ENCODE results near the gene TSEN54. TPM values are rescaled to one million over a fixed set of nuclear protein-coding genes. Genes with fewer than 3 reads are reported as not detected.

TSEN54 gene
- polyA plus RNA-seq, 1 of the 3 experiments (the other 2 are of a cell fraction), result 29.8 TPM

- no peak overlapping the region for H3K4me3 ChIP-seq (ENCODE audit: low read depth in 2 of 2, low read length in 1 of 2)
- H3K27ac ChIP-seq (ENCODE audit: low read depth in 2 of 2, low read length in 1 of 2), result no peak overlapping the region
- H2AFZ ChIP-seq (ENCODE audit: low read depth), result no peak overlapping the region
- no peaks in the 10 kb centered on the region for H4K20me1 ChIP-seq (ENCODE audit: insufficient read depth)
- H3K4me2 ChIP-seq, result no peak overlapping the region
- TF ChIP-seq TAF1 (IDR thresholded peaks at IDR 0.05; ENCODE audit: borderline replicate concordance, low read depth, low read length) (no peak), FOXM1 (IDR thresholded peaks at IDR 0.05; ENCODE audit: low read depth) (no peak), RAD21 (IDR thresholded peaks at IDR 0.05; ENCODE audit: low read length) (no peak)
- H3K9me3 ChIP-seq, result no peaks in the 10 kb centered on the region
- 87% methylated on average over 13 of the region's 13 CpGs for WGBS (ENCODE audit: low lambda C conversion rate)
- H3K9ac ChIP-seq, result no peak overlapping the region
- no peaks in the 10 kb centered on the region for H3F3A ChIP-seq (replicated peaks; ENCODE audit: insufficient read depth)
- no peaks in the 10 kb centered on the region for H3K27me3 ChIP-seq (ENCODE audit: insufficient read depth)
- no peak for DNase-seq
- peaks cover 0 to under 1% of the 10 kb centered on the region in 2 experiments; a peak in 1 of 4 replicates for H3K4me1 ChIP-seq (ENCODE audit: control insufficient read depth in 1 of 2, insufficient read depth in 2 of 2, low read depth in 1 of 2, low read length in 1 of 2)
- H3K9me2 ChIP-seq, result no peaks in the 10 kb centered on the region
- H3K79me2 ChIP-seq (ENCODE audit: insufficient read depth), result no peaks in the 10 kb centered on the region
- ChIA-PET POLR2A (no interaction called here), CTCF (no interaction called here)
- H3K36me3 ChIP-seq (replicated peaks in 1 of 2; ENCODE audit: control insufficient read depth in 1 of 2, insufficient read depth in 2 of 2, low read length in 1 of 2), result no peaks in the 10 kb centered on the region
Measured at GRCh38 chr17:75546181-75546580, 29.9 kb downstream of the TSEN54 start.

GRCh38 chr17:75547091-75547490, 30.8 kb downstream of the TSEN54 start:
- TF ChIP-seq CTCF (IDR thresholded peaks at IDR 0.05) (no peak), EZH2phosphoT487 (IDR thresholded peaks at IDR 0.05; ENCODE audit: borderline replicate concordance, low read depth) (no peak), MEF2A (IDR thresholded peaks at IDR 0.05; ENCODE audit: borderline replicate concordance, low read depth) (no peak), TCF12 (IDR thresholded peaks at IDR 0.05) (no peak), CHD2 (IDR thresholded peaks at IDR 0.05; ENCODE audit: low read length, partially characterized antibody) (no peak), NRF1 (IDR thresholded peaks at IDR 0.05; ENCODE audit: low read depth, low read length) (no peak), FOXJ3 (CRISPR knock-in tag; IDR thresholded peaks at IDR 0.05) (no peak), FOSL2 (IDR thresholded peaks at IDR 0.05; ENCODE audit: borderline replicate concordance, low read depth) (no peak), SIN3A (IDR thresholded peaks at IDR 0.05; ENCODE audit: borderline replicate concordance, low read depth, low read length) (no peak), RCOR1 (IDR thresholded peaks at IDR 0.05; ENCODE audit: low read length) (no peak)
- TF ChIP-seq, protein P1, sequence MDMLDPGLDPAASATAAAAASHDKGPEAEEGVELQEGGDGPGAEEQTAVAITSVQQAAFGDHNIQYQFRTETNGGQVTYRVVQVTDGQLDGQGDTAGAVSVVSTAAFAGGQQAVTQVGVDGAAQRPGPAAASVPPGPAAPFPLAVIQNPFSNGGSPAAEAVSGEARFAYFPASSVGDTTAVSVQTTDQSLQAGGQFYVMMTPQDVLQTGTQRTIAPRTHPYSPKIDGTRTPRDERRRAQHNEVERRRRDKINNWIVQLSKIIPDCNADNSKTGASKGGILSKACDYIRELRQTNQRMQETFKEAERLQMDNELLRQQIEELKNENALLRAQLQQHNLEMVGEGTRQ (IDR thresholded peaks at IDR 0.05; ENCODE audit: borderline replicate concordance, low read depth, low read length), result no peak
- TF ChIP-seq, protein P2, sequence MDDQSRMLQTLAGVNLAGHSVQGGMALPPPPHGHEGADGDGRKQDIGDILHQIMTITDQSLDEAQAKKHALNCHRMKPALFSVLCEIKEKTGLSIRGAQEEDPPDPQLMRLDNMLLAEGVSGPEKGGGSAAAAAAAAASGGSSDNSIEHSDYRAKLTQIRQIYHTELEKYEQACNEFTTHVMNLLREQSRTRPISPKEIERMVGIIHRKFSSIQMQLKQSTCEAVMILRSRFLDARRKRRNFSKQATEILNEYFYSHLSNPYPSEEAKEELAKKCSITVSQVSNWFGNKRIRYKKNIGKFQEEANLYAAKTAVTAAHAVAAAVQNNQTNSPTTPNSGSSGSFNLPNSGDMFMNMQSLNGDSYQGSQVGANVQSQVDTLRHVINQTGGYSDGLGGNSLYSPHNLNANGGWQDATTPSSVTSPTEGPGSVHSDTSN (IDR thresholded peaks at IDR 0.05), result no peak
- no peaks in the 10 kb centered on the region for H3K27me3 ChIP-seq (ENCODE audit: insufficient read depth)
- no peaks in the 10 kb centered on the region for H3K79me2 ChIP-seq (ENCODE audit: insufficient read depth)
- H3F3A ChIP-seq (replicated peaks; ENCODE audit: insufficient read depth), result no peaks in the 10 kb centered on the region
- H3K9me3 ChIP-seq, result no peaks in the 10 kb centered on the region
- no peak overlapping the region for H3K4me3 ChIP-seq (ENCODE audit: low read depth in 2 of 2, low read length in 1 of 2)
- CTCF ChIA-PET, result no interaction called here
- no peaks in the 10 kb centered on the region for H4K20me1 ChIP-seq (ENCODE audit: insufficient read depth)
- DNase-seq, result no peak
- H3K4me2 ChIP-seq, result no peak overlapping the region
- no peaks in the 10 kb centered on the region for H3K36me3 ChIP-seq (replicated peaks in 1 of 2; ENCODE audit: control insufficient read depth in 1 of 2, insufficient read depth in 2 of 2, low read length in 1 of 2)
- POLR2A ChIA-PET, result no interaction called here
- WGBS (ENCODE audit: low lambda C conversion rate), result 83% methylated on average over 9 of the region's 9 CpGs
- no peaks in the 10 kb centered on the region for H3K9me2 ChIP-seq
- no peak overlapping the region for H2AFZ ChIP-seq (ENCODE audit: low read depth)
- no peaks in the 10 kb centered on the region for H3K4me1 ChIP-seq (ENCODE audit: control insufficient read depth in 1 of 2, insufficient read depth in 2 of 2, low read depth in 1 of 2, low read length in 1 of 2)
- no peak overlapping the region for H3K9ac ChIP-seq
- H3K27ac ChIP-seq (ENCODE audit: low read depth in 2 of 2, low read length in 1 of 2), result no peak overlapping the region
